ENCODE results near the gene AKR1C4.

GRCh38 chr10:5259132-5259951, 62.7 kb downstream of the AKR1C4 start:
- no peak for TF ChIP-seq CTCF (IDR thresholded peaks at IDR 0.05 in 8 of 11, conservative IDR thresholded peaks at IDR 0.05 in 3 of 11)
- no peak for TF ChIP-seq POLR2AphosphoS5 (IDR thresholded peaks at IDR 0.05)
- no peak for TF ChIP-seq POLR2A (IDR thresholded peaks at IDR 0.05)
